Tongue (tissue), 2 donors: Measurements from ENCODE around the gene IRF9. TPM values are rescaled to one million over a fixed set of nuclear protein-coding genes. Genes with fewer than 3 reads are reported as not detected.

Experiments used
- small RNA-seq: library from RNA; depleted of rRNA; stranded (forward); fragments of <200 nt; gene quantifications from one replicate; pipeline ENCODE3, GENCODE V24; 2014; ENCODE audit warnings: low replicate concordance
- total RNA-seq: library from RNA; depleted of rRNA; stranded (reverse); fragments of >200 nt; gene quantifications from one replicate; pipeline ENCODE4 v1.2.3, GENCODE V29; 2014

IRF9 gene
- total RNA-seq, 1 donor from 2014 or later = 34.6 TPM

Small RNAs within 50 kb of the gene (small RNA-seq; reads per million reads assigned to genes)
- gene AL136295.4 = not detected
- gene CHMP4A = not detected
- not detected for gene IPO4
- not detected for gene IRF9
- gene MDP1 = not detected
- gene RNA5SP383 = 0.05 reads per million

Other genes with a start within 250 kb of the IRF9 start
- 18.8 TPM for gene DHRS4, start 207.5 kb upstream of the IRF9 start, total RNA-seq
- gene DHRS4L2, start 172.3 kb upstream of the IRF9 start, total RNA-seq = 8.2 TPM
- 0.72 TPM for gene CARMIL3, start 109.3 kb upstream of the IRF9 start, total RNA-seq
- gene CPNE6, start 89.7 kb upstream of the IRF9 start, total RNA-seq = not detected
- 2.9 TPM for gene PCK2, start 67.0 kb upstream of the IRF9 start, total RNA-seq
- 80.3 TPM for gene DCAF11, start 46.5 kb upstream of the IRF9 start, total RNA-seq
- gene NRL, start 46.3 kb upstream of the IRF9 start, total RNA-seq = 2.4 TPM
- 132 TPM for gene FITM1, start 30.6 kb upstream of the IRF9 start, total RNA-seq
- 73.5 TPM for gene PSME1, start 25.1 kb upstream of the IRF9 start, total RNA-seq
- gene EMC9, start 19.7 kb upstream of the IRF9 start, total RNA-seq = 18.1 TPM
- gene PSME2, start 14.7 kb upstream of the IRF9 start, total RNA-seq = 35.5 TPM
- gene RNF31, start 13.8 kb upstream of the IRF9 start, total RNA-seq = 38.2 TPM
- 8.6 TPM for gene REC8, start 10.8 kb downstream of the IRF9 start, total RNA-seq
- gene IPO4, start 27.6 kb downstream of the IRF9 start, total RNA-seq = 30.8 TPM
- gene TM9SF1, start 34.2 kb downstream of the IRF9 start, total RNA-seq = 52.9 TPM
- gene TSSK4, start 44.4 kb downstream of the IRF9 start, total RNA-seq = not detected
- 47.6 TPM for gene CHMP4A, start 52.2 kb downstream of the IRF9 start, total RNA-seq
- 12.9 TPM for gene MDP1, start 54.8 kb downstream of the IRF9 start, total RNA-seq
- 77.0 TPM for gene NEDD8, start 71.1 kb downstream of the IRF9 start, total RNA-seq
- gene GMPR2, start 71.7 kb downstream of the IRF9 start, total RNA-seq = 102 TPM
- gene TINF2, start 81.4 kb downstream of the IRF9 start, total RNA-seq = 33.8 TPM
- gene TGM1, start 101.9 kb downstream of the IRF9 start, total RNA-seq = 29.0 TPM
- 16.5 TPM for gene RABGGTA, start 110.3 kb downstream of the IRF9 start, total RNA-seq
- gene DHRS1, start 138.5 kb downstream of the IRF9 start, total RNA-seq = 13.0 TPM
- gene NOP9, start 138.6 kb downstream of the IRF9 start, total RNA-seq = 24.5 TPM
- gene CIDEB, start 146.7 kb downstream of the IRF9 start, total RNA-seq = 14.6 TPM
- 19.3 TPM for gene LTB4R2, start 148.9 kb downstream of the IRF9 start, total RNA-seq
- 8.8 TPM for gene LTB4R, start 150.2 kb downstream of the IRF9 start, total RNA-seq
- 16.7 TPM for gene ADCY4, start 173.8 kb downstream of the IRF9 start, total RNA-seq
- 5.5 TPM for gene RIPK3, start 178.7 kb downstream of the IRF9 start, total RNA-seq
- gene NFATC4, start 206.9 kb downstream of the IRF9 start, total RNA-seq = 56.6 TPM
- 35.1 TPM for gene NYNRIN, start 237.7 kb downstream of the IRF9 start, total RNA-seq